ENCODE data around the gene RHBDL1. TPM values are rescaled to one million over a fixed set of nuclear protein-coding genes. Genes with fewer than 3 reads are reported as not detected.

Gene RHBDL1
- total and polyA plus RNA-seq, 2 donors (not counting 3 experiments of a cell fraction or from before 2014, with no cell fraction given), result 1.1 to 1.8 TPM

- POLR2A ChIA-PET, result interaction anchor here (1.4 kb wide), 1 partner anchor 15 kb away, joined by 3 read pairs; no protein-coding TSS in a partner anchor
- TF ChIP-seq CTCF (IDR thresholded peaks at IDR 0.05; ENCODE audit: extremely low read depth in 1 of 2, insufficient read depth in 1 of 2, low read depth in 1 of 2, low read length in 2 of 2), result no peak
- no peak for TF ChIP-seq EZH2 (IDR thresholded peaks at IDR 0.05; ENCODE audit: borderline replicate concordance, low read depth, low read length, severe bottlenecking)
- H3K4me2 ChIP-seq (ENCODE audit: insufficient read depth, low read length), result peak overlapping the region; percentile 58
Measured at GRCh38 chr16:721765-722540, 46.5 kb downstream of the RHBDL1 start.

More at GRCh38 chr16:721765-722540, 46.5 kb downstream of the RHBDL1 start:
- intact Hi-C loops (cut with micrococcal nuclease), result no loop called here
- H3K36me3 ChIP-seq (ENCODE audit: control insufficient read depth in 2 of 2, extremely low read depth in 1 of 2, insufficient read depth in 2 of 2, low read length in 2 of 2), result no peaks in the 10 kb centered on the region
- dilution Hi-C loops (cut with MboI; ENCODE audit: extremely low pct_ligation_motif_present, low sequenced_read_pairs), result no loop called here
- CTCF ChIA-PET, result interaction anchor here (0.7 to 2.6 kb wide), 6 partner anchors 10 to 66 kb away, joined by 3 to 17 read pairs (median 5); partner anchors contain the start of genes CHTF18, RPUSD1 and WDR24
- H2AFZ ChIP-seq (ENCODE audit: low read depth, low read length), result no peak overlapping the region
- no peaks in the 10 kb centered on the region for H3K9me3 ChIP-seq (replicated peaks; ENCODE audit: control insufficient read depth, insufficient read depth, low read length)
- peaks cover 17% of the 10 kb centered on the region for H3K4me1 ChIP-seq (ENCODE audit: control insufficient read depth, extremely low read depth, insufficient read depth, low read length)
- no peak for DNase-seq (ENCODE audit: low read depth, low spot score)
- H3K9me1 ChIP-seq (replicated peaks; ENCODE audit: control insufficient read depth, extremely low read depth, insufficient read depth, low read length), result no peaks in the 10 kb centered on the region
- no peak overlapping the region for H3K27ac ChIP-seq (ENCODE audit: insufficient read depth, low read depth, low read length)
- BruUV-seq (replicated peaks), result no TSS peak
- H3K79me2 ChIP-seq (ENCODE audit: control insufficient read depth, insufficient read depth, low read length), result no peaks in the 10 kb centered on the region
- H3K27me3 ChIP-seq (ENCODE audit: control insufficient read depth in 2 of 2, insufficient read depth in 2 of 2, low read length in 2 of 2), result no peaks in the 10 kb centered on the region
- no peak for FAIRE-seq
- H3K9ac ChIP-seq (replicated peaks; ENCODE audit: extremely low read depth, insufficient read depth, low read length), result no peak overlapping the region
- H3K4me3 ChIP-seq (replicated peaks in 1 of 3; ENCODE audit: insufficient read depth in 1 of 3, low read depth in 1 of 3, low read length in 3 of 3), result peak overlapping the region in 1 of 3 experiments; percentile 56
- H4K20me1 ChIP-seq (replicated peaks; ENCODE audit: control insufficient read depth, extremely low read depth, insufficient read depth, low read length), result no peaks in the 10 kb centered on the region

All from endothelial cell of umbilical vein (primary cell).